Gastrocnemius medialis (tissue), 4 donors: ENCODE measurements around the gene AAMDC.

Experiments used
- POLR2A ChIP-seq, 2 donors: fragments of 450-650 bp; IDR thresholded peaks; one replicate each; pipeline ENCODE4 v1.6.1; 2017; ENCODE audit warnings: antibody characterized with exemption in 2 of 2, mild to moderate bottlenecking in 2 of 2, moderate library complexity in 2 of 2
- TF ChIP-seq, protein P1 (sequence below), 5 experiments: fragments of 450-650 bp in 3 of 5; fragments of 200-600 bp in 2 of 5; sonication (generic) in 2 of 5; IDR thresholded peaks in 4 of 5; conservative IDR thresholded peaks in 1 of 5; 1 replicate in 4 of 5; 2 replicates in 1 of 5; pipeline ENCODE4 v1.5.1; 2016 to 2019; ENCODE audit warnings: antibody characterized with exemption in 5 of 5, mild to moderate bottlenecking in 3 of 5, moderate library complexity in 3 of 5

DNA sequence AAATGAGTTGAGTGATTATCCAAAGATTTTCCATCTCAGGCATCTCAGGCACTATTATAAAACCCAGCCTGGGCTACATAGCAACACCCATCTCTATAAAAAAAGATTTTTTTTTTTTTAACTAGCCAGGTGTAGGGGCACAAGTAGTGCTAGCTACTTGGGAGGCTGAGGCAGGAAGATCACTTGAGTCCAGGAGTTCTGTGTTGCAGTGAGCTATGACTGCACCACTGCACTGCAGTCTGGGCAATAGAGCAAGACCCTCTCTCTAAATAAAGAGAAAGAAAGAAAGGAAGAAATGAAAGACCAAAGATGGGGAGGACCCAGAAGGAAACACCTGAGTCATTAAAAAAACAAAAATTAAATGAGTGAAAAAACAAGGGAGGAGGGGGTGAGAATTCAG lies 14.5 kb upstream of the AAMDC start:
- TF ChIP-seq, protein P1, sequence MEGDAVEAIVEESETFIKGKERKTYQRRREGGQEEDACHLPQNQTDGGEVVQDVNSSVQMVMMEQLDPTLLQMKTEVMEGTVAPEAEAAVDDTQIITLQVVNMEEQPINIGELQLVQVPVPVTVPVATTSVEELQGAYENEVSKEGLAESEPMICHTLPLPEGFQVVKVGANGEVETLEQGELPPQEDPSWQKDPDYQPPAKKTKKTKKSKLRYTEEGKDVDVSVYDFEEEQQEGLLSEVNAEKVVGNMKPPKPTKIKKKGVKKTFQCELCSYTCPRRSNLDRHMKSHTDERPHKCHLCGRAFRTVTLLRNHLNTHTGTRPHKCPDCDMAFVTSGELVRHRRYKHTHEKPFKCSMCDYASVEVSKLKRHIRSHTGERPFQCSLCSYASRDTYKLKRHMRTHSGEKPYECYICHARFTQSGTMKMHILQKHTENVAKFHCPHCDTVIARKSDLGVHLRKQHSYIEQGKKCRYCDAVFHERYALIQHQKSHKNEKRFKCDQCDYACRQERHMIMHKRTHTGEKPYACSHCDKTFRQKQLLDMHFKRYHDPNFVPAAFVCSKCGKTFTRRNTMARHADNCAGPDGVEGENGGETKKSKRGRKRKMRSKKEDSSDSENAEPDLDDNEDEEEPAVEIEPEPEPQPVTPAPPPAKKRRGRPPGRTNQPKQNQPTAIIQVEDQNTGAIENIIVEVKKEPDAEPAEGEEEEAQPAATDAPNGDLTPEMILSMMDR (IDR thresholded peaks at IDR 0.05 in 4 of 5, conservative IDR thresholded peaks at IDR 0.05 in 1 of 5): no peak
- TF ChIP-seq POLR2A (IDR thresholded peaks at IDR 0.05): no peak
